ENCODE data around the gene CRKL.

Gene CRKL

GRCh38 chr22:20983081-20983771 lies 66.0 kb downstream of the CRKL start:
- no peak for DNase-seq

DNA sequence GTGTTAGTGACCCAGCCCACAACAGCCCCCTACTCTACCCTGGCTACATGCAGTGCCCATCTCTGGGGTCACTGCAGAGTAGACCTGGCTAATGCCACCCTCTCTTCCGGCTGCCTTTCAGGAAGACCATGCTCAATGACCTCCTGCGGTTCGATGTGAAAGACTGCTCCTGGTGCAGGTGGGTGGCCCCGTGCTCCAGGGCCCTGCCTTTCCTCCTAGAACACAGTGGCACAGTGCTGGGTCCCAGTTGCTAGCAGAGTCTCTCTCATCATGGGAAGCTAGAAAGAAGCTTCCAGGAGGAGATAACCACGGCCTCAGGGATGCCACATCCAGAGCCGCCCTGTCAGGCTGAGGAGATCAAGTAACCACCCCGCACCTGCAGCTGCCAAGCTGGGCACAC lies 68.5 kb downstream of the CRKL start:
- no peak for DNase-seq

DNA sequence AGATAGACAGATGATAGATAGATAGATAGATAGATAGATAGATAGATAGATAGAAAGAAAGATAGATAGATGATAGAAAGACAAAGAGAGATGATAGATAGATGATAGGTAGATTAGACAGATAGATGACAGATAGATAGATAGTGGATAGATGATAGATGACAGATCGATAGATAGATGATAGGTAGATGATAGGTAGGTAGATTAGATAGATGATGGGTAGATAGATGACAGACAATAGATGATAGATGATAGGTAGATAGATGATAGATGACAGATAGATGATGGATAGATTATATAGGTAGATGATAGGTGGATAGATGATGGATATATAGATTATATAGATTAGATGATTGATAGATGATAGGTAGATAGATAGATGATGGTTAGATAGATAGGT lies 69.2 kb downstream of the CRKL start:
- DNase-seq: no peak

- DNase-seq: no peak
Observed at GRCh38 chr22:20987375-20987774, 70.2 kb downstream of the CRKL start.

- no peak for DNase-seq
Observed at GRCh38 chr22:20988573-20989322, 71.5 kb downstream of the CRKL start.

GRCh38 chr22:20989323-20990138 lies 72.3 kb downstream of the CRKL start:
- DNase-seq: no peak

DNA sequence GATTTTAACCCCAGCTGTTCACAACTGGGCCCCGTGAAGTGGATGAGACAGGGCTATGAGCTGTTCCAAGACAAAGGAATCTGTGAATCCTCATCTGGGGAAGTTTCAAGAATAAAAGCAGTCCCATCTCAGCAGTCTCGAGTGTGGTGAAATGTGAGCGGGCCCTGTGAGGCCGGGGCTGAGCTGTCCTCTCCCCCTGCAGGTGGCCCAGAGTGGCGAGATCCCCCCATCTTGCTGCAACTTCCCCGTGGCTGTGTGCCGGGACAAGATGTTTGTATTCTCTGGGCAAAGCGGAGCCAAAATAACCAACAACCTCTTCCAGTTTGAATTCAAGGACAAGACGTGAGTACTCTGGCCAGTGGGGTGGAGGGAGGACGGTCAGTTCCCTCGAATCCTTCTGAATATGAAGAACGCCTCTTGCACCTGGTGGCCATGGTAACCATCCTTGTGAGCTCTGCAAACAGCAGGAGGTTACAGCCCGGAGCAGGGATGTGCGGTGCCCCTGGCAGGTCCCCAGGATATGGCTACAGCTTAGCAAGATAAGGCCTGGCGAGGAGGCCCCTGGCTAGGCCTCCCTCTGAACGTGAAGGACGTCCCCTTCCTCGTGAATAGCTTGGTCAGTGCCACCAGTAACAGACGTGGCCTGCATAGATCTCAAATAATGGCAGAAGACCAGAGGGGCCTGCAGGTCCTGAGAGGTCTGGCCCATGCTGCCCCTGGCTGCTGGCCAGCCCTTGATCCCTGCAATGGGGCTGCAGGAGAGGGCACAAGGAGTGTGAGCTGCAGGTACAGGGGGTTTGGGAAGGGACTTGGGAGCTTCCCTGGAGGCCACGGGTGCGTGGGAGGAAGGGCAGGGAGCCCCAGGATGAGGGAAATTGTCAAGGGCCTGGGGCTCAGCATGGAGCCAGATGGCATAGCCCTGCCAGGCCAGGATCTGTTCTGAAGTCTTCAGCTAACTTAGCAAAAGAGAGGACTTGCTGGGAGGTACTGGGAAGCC lies 73.3 kb downstream of the CRKL start:
- DNase-seq: no peak

DNA sequence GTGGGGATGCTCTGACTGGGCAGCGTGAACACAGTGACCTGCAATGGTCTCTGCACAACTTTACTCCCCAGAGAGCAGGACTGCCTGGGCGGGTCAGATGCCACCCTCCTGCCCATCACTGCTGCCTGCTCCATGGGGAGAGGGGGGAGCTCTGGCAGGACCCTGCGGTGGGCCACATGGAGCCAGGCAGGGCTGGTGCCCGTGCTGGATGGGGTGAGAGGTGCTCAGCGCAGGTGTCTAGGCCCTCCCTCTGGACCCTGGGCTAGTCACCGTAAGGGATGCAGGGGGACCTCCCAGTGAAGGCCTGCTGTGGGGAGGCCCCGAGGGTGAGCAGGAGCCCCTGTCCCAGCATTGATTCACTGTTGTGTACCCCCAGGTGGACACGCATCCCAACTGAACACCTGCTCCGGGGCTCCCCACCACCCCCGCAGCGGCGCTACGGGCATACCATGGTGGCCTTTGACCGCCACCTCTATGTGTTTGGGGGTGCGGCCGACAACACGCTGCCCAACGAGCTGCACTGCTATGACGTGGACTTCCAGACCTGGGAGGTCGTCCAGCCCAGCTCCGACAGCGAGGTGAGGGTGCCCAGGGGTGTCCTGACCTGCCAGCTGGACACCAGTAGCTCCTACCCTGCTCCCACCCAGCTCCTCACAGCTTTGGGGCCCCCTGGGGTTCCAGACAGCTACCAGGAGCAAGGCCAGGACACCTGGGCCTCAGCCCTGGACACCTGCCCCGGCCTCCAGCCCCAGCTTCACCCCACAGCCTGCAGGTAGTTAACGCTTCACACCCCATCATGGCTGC lies 74.2 kb downstream of the CRKL start:
- no peak for DNase-seq

DNA sequence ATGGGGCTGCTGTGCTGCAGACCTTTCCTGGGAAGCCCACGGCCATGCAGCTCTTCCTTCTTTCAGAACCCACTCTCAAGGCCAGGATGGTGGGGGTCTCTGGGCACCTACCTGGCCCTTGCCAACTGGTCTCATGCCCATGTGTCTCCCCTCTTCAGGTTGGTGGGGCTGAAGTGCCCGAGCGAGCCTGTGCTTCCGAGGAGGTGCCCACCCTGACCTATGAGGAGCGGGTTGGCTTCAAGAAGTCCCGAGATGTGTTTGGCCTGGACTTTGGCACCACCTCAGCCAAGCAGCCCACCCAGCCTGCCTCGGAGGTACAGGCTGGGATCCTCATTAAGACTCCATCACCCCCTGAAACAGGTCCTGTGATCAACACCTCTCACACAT lies 74.8 kb downstream of the CRKL start:
- DNase-seq: no peak

- DNase-seq: no peak
Observed at GRCh38 chr22:20992456-20993303, 75.5 kb downstream of the CRKL start.

GRCh38 chr22:20993304-20994127 lies 76.3 kb downstream of the CRKL start:
- DNase-seq: no peak

DNA sequence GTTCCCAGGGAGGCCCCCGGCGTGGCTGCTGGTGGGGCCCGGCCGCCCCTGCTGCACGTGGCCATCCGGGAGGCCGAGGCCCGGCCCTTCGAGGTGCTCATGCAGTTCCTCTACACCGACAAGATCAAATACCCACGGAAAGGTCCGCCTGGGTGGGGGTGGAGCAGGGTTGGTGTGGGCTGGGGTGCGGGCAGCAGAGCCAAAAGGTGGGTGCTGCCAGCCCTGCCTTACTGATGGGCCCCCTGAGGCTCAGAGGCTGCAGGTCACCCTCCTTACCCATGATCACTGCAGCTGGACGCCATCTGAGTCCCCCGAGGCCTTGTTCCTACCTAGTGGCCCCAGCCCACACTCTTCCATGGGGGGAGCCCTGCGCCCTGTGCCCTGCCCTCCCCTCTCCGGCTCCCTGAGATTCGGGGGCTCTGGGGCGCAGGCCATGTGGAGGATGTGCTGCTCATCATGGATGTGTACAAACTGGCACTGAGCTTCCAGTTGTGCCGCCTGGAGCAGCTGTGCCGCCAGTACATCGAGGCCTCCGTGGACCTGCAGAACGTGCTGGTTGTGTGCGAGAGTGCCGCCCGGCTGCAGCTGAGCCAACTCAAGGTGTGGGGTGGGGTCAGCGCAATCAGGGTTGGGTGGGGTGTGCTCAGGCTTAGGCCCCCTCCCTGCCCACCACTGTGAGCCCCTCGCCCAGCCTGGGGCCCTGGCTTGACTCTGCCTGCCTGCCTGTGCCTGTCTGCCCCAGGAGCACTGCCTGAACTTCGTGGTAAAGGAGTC lies 77.1 kb downstream of the CRKL start:
- no peak for DNase-seq

GRCh38 chr22:20994902-20995241 lies 77.7 kb downstream of the CRKL start:
- no peak for DNase-seq

DNA sequence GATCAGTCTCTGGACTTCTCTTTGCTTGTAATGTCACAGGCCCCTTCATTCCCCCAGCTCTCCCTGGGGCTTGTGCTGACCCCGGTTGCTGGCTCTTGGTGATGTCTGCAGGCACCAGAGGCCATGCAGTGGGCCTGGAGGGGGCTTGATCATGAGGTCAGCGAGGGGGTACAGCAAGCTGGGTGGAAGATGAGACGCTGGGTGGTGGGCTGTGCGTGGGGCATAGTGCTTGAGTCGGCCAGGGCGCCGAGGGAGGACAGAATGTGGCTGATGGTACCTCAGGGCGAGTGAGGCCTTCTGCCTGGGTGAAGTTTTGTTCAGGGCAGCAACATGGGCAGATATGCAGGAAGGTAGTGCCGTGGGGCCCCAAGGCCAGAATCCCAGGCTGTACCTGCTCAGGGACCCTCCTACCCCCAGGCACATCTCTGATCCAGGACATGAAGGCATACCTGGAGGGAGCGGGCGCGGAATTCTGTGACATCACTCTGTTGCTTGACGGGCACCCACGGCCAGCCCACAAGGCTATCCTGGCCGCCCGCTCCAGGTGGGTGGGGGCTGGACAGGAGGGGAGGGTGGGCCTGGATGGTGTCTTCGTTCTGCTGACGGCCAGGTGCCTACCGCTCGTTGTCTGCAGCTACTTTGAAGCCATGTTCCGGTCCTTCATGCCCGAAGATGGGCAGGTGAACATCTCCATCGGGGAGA lies 78.3 kb downstream of the CRKL start:
- no peak for DNase-seq

DNA sequence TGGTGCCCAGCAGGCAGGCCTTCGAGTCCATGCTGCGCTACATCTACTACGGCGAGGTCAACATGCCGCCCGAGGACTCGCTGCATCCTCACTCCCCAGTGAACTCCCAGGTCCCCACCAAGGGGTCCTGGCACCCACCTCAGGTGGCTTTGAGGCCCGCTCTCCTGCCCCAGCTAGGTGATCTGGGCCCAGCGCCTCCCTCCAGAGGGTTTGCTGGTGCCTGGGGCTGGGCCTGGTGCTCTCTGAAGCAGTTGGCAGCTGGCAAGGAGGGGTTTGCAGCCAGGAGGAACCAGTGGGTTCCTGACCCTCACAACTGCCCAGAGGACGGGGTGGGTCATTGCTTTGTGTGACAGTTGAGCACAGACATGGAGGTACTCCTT lies 78.8 kb downstream of the CRKL start:
- no peak for DNase-seq

DNA sequence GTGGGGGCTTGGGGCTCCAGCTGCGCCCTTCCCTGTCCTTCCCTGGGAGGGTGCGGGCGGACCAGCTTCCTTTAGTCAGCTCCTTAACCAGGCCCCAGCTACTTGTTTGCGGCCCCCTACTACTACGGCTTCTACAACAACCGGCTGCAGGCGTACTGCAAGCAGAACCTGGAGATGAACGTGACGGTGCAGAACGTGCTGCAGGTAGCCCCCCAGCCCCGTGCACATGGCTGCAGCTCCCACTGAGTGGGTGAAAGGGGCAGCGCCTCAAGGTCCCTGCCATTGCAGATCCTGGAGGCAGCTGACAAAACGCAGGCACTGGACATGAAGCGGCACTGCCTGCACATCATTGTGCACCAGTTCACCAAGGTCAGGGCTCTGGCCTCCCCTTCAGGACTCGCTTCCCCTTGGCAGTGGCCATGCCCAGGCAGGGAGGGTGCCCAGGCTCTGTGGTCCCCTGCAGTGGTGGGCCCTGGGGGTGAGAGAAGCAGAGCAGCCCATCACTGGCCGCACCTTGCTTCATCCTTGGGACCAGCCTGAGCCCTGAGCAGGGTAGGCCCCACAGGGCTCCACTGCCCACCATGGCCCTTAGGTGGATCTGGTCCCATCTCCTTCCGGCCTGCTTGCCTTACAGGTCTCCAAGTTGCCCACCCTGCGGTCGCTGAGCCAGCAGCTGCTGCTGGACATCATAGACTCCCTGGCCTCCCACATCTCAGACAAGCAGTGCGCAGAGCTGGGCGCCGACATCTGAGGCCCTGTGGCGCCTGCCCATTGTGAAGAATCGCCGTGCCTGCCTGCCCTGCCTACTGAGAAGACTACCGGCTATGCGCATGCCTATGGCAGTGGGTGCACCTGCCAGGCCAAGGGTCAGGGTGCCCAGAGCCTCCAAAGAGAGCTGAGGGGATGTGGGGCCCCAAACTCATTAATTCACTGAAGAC lies 79.7 kb downstream of the CRKL start:
- no peak for DNase-seq

GRCh38 chr22:20997536-20998257 lies 80.5 kb downstream of the CRKL start:
- DNase-seq: no peak
